Peyer's patch (tissue), 4 donors: ENCODE results near the gene INPP1.

Source experiments
- CTCF ChIP-seq, 6 experiments: fragments of 450-650 bp in 4 of 6; fragments of 200-600 bp in 2 of 6; sonication (generic) in 1 of 6; IDR thresholded peaks; one replicate each; pipeline ENCODE4 v1.5.1; 2017 to 2019; ENCODE audit warnings: antibody characterized with exemption in 6 of 6, mild to moderate bottlenecking in 3 of 6, moderate library complexity in 1 of 6
- POLR2A ChIP-seq, 2 donors: fragments of 450-650 bp; IDR thresholded peaks; one replicate each; pipeline ENCODE4 v1.5.1; 2017; ENCODE audit warnings: antibody characterized with exemption in 2 of 2, mild to moderate bottlenecking in 2 of 2, moderate library complexity in 2 of 2

- TF ChIP-seq CTCF (IDR thresholded peaks at IDR 0.05) = no peak
- TF ChIP-seq POLR2A (IDR thresholded peaks at IDR 0.05) = no peak
These were observed 3.0 kb upstream of the INPP1 start for GRCh38 chr2:190340369-190340768.
